ENCODE data around the gene CREB3L1. TPM values are rescaled to one million over a fixed set of nuclear protein-coding genes. Genes with fewer than 3 reads are reported as not detected.
A peak's percentile ranks its signal among the peaks of the same experiment; 100 is the strongest.

Gene CREB3L1
- total and polyA plus RNA-seq, 4 donors, result 16.8 to 54.0 (median 36.8) TPM

DNA sequence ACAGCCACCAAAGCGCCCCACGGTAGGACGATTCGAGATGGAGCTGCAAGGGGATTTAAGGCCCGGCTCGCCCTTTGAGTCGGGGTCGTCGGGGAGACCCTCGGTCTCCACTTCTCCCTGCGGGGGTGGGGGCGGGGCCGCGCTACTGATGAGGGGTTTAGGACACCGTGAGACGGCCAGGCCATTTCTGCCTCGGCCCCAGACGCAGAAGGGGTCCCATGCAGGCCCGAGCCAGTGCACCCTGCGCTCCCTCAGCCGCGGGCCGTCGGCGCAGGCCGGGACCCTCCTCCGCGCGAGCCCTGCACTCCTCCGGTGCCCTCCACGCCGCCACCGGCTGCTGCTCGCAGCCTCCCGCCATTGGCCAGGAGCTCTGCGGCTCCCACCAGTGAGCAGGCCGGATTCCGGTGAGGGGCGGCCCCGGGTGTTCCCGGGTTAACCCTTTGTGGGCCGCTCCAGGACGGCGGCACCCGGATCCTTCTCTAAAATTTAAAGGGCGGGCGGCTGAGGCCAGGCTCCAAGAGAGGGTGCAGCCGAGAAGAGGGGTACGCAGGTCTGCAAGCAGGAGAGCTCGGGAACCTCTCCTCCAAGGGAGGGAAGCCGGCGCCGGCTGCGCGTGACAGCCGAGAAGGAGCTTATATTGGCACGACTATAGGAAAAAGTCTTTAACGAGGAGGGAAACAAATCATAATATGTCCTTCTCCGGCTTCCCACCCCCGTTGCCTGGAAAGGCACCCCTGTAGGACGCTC is 18.0 kb downstream of the CREB3L1 start:
- WGBS, 2 donors, result 1 to 2% methylated on average over 41 to 61 of the region's 61 CpGs
- no peaks in the 10 kb centered on the region for H3K27me3 ChIP-seq (ENCODE audit: control insufficient read depth in 3 of 3, insufficient read depth in 3 of 3, low read length in 2 of 3)

DNA sequence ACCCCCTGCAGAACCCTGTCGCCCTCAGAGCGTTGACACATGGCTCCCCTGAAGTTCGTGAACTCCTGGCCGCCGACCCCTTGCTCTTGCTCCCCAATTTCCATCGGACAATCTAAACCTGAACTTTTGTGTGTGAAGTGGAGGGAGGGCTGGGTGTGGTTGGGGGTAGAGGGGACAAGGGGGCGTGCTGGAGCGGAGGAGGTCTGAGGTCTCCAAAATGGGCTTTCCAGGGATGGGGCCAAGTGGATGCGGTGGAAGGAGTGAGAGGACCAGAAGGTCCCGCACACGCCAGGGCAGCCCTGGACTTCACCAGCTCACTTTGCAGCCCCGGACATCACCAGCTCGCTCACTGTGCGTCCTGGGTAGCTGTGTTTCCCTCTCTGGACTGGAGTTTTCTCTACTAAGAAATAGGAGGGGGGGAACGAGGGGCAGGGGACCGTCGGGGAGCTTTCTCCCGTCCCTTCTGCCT is 18.6 kb downstream of the CREB3L1 start:
- no peak for ATAC-seq (ENCODE audit: insufficient read depth, low FRiP score)
- H3K36me3 ChIP-seq (ENCODE audit: control insufficient read depth in 4 of 4, insufficient read depth in 4 of 4, low read length in 4 of 4), result peaks cover 0 to 6% (median 0%) of the 10 kb centered on the region in 4 donors
- DNase-seq, result no peak
- H3K9me3 ChIP-seq (ENCODE audit: control insufficient read depth in 4 of 4, insufficient read depth in 3 of 4, low read length in 3 of 4), result no peaks in the 10 kb centered on the region
- no peaks in the 10 kb centered on the region for H3K27me3 ChIP-seq (ENCODE audit: control insufficient read depth in 3 of 3, insufficient read depth in 3 of 3, low read length in 2 of 3)
- no peak overlapping the region for H3K4me3 ChIP-seq
- H3K9ac ChIP-seq (ENCODE audit: insufficient read depth in 1 of 2, low read length in 2 of 2), result peak overlapping the region in 1 of 2 donors; percentile 24
- TF ChIP-seq, protein P1, sequence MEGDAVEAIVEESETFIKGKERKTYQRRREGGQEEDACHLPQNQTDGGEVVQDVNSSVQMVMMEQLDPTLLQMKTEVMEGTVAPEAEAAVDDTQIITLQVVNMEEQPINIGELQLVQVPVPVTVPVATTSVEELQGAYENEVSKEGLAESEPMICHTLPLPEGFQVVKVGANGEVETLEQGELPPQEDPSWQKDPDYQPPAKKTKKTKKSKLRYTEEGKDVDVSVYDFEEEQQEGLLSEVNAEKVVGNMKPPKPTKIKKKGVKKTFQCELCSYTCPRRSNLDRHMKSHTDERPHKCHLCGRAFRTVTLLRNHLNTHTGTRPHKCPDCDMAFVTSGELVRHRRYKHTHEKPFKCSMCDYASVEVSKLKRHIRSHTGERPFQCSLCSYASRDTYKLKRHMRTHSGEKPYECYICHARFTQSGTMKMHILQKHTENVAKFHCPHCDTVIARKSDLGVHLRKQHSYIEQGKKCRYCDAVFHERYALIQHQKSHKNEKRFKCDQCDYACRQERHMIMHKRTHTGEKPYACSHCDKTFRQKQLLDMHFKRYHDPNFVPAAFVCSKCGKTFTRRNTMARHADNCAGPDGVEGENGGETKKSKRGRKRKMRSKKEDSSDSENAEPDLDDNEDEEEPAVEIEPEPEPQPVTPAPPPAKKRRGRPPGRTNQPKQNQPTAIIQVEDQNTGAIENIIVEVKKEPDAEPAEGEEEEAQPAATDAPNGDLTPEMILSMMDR (IDR thresholded peaks at IDR 0.05; ENCODE audit: control extremely low read depth, extremely low read depth), result no peak
- no peak overlapping the region for H3K27ac ChIP-seq (ENCODE audit: low read depth in 1 of 2, low read length in 1 of 2)
- WGBS, 2 donors, result 13 to 23% methylated on average over 18 of the region's 18 CpGs
- peaks cover 0 to 61% (median 24%) of the 10 kb centered on the region in 5 donors for H3K4me1 ChIP-seq (ENCODE audit: control insufficient read depth in 5 of 5, insufficient read depth in 5 of 5, low read length in 5 of 5)

More for the DNA sequence above, 18.0 kb downstream of the CREB3L1 start:
- H3K9me3 ChIP-seq (ENCODE audit: control insufficient read depth in 4 of 4, insufficient read depth in 3 of 4, low read length in 3 of 4), result no peaks in the 10 kb centered on the region
- H3K4me1 ChIP-seq (ENCODE audit: control insufficient read depth in 5 of 5, insufficient read depth in 5 of 5, low read length in 5 of 5), result peaks cover 0 to 66% (median 29%) of the 10 kb centered on the region in 5 donors
- H3K36me3 ChIP-seq (ENCODE audit: control insufficient read depth in 4 of 4, insufficient read depth in 4 of 4, low read length in 4 of 4), result peaks cover 0 to 6% (median 0%) of the 10 kb centered on the region in 4 donors
- H3K9ac ChIP-seq (ENCODE audit: insufficient read depth in 1 of 2, low read length in 2 of 2), result peak overlapping the region in 1 of 2 donors; percentile 24
- H3K27ac ChIP-seq (ENCODE audit: low read depth in 1 of 2, low read length in 1 of 2), result no peak overlapping the region
- peak; percentile 73 for ATAC-seq (ENCODE audit: insufficient read depth, low FRiP score)
- DNase-seq, result peak; percentile 89 to 91 (median 89)
- peak overlapping the region; percentile 46 for H3K4me3 ChIP-seq
- TF ChIP-seq, protein P1 (IDR thresholded peaks at IDR 0.05; ENCODE audit: control extremely low read depth, extremely low read depth), result no peak

DNA sequence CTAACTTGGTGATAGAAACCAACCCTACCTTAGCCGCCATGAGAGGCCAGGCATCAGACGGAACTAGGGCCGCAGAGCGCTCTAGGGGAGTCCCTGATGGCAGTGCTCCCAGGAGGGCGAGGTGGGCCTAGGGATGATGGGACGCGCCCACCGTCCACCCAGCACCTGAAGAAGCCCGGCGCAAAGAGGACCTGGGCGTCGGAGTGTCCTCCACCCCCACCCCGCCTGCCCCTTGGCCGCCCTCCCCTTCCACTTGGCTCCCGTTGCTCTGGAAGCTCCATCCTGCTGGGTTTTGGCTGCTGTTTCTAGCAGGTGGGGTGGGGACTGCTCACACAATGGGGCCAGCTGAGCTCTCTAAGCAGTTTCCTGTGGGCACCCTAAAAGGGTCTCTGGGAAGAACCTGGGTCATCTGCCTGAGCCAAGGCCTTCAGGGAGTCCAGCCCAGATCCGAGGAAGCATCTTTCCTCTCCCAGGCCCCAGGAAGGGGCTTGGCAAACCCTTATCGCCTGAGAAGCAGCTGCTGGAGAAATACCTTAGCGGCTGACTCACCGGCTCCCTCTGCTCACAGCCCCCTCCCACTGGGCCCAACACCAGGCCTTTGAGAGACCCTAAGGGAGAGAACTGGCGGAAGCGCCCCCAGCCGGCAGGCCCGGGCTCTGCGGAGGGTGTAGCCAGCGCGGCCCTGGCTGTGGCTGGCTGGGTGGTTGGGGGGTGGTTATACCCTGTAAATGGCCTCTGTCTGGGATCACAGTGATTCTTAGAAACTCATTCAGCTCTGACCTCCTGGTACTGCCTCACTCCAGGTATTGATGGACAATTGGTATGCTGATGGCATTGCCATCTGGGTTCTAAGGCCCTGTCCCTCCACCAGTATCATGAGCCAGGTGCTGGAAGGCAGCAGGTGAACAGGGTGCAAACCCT is 19.3 kb downstream of the CREB3L1 start:
- ATAC-seq (ENCODE audit: insufficient read depth, low FRiP score) (no peak), DNase-seq (peak; percentile 67 to 76 (median 76))
- peaks cover 0 to 54% (median 19%) of the 10 kb centered on the region in 5 donors for H3K4me1 ChIP-seq (ENCODE audit: control insufficient read depth in 5 of 5, insufficient read depth in 5 of 5, low read length in 5 of 5)
- peaks cover 0 to 6% (median 0%) of the 10 kb centered on the region in 4 donors for H3K36me3 ChIP-seq (ENCODE audit: control insufficient read depth in 4 of 4, insufficient read depth in 4 of 4, low read length in 4 of 4)
- no peaks in the 10 kb centered on the region for H3K27me3 ChIP-seq (ENCODE audit: control insufficient read depth in 3 of 3, insufficient read depth in 3 of 3, low read length in 2 of 3)
- WGBS, 2 donors, result 39 to 47% methylated on average over 26 of the region's 26 CpGs
- H3K9me3 ChIP-seq (ENCODE audit: control insufficient read depth in 4 of 4, insufficient read depth in 3 of 4, low read length in 3 of 4), result no peaks in the 10 kb centered on the region
- H3K27ac ChIP-seq (ENCODE audit: low read depth in 1 of 2, low read length in 1 of 2), result no peak overlapping the region
- no peak overlapping the region for H3K4me3 ChIP-seq
- TF ChIP-seq, protein P1 (IDR thresholded peaks at IDR 0.05; ENCODE audit: control extremely low read depth, extremely low read depth), result no peak
- no peak overlapping the region for H3K9ac ChIP-seq (ENCODE audit: insufficient read depth in 1 of 2, low read length in 2 of 2)

All from lung (tissue), 12 donors.